Subcutaneous abdominal adipose tissue (tissue), 5 donors: ENCODE results near the gene FGF12.

ENCODE experiments used
- H3K27ac ChIP-seq: one replicate; pipeline ENCODE4 v1.7.0; 2013; ENCODE audit warnings: low read depth, mild to moderate bottlenecking, inconsistent platforms, low read length, moderate library complexity
- H3K27me3 ChIP-seq, 5 donors: one replicate each; pipeline ENCODE4 v1.7.0; 2013; ENCODE audit warnings: low read length in 5 of 5, inconsistent platforms in 1 of 5; ENCODE audit not compliant: control insufficient read depth in 5 of 5, insufficient read depth in 4 of 5
- H3K36me3 ChIP-seq, 5 donors: one replicate each; pipeline ENCODE4 v1.7.0; 2013; ENCODE audit warnings: low read length in 5 of 5; ENCODE audit not compliant: control insufficient read depth in 5 of 5, insufficient read depth in 5 of 5
- H3K4me1 ChIP-seq, 5 donors: one replicate each; pipeline ENCODE4 v1.7.0; 2013; ENCODE audit warnings: low read length in 5 of 5, mild to moderate bottlenecking in 3 of 5, moderate library complexity in 1 of 5; ENCODE audit not compliant: control insufficient read depth in 5 of 5, insufficient read depth in 5 of 5
- H3K4me3 ChIP-seq, 5 donors: one replicate each; pipeline ENCODE4 v1.7.0; 2013; ENCODE audit warnings: low read length in 5 of 5, low read depth in 1 of 5
- H3K9ac ChIP-seq, 5 donors: one replicate each; pipeline ENCODE4 v1.7.0; 2013; ENCODE audit warnings: low read length in 5 of 5, mild to moderate bottlenecking in 4 of 5, moderate library complexity in 3 of 5
- H3K9me3 ChIP-seq, 5 donors: one replicate each; pipeline ENCODE4 v1.7.0; 2013; ENCODE audit warnings: low read length in 5 of 5; ENCODE audit not compliant: control insufficient read depth in 5 of 5
- donor health status: healthy.
- donor health status: healthy.
- donor health status: healthy.
- donor health status: healthy.
- donor health status: healthy.

The FGF12 gene

DNA sequence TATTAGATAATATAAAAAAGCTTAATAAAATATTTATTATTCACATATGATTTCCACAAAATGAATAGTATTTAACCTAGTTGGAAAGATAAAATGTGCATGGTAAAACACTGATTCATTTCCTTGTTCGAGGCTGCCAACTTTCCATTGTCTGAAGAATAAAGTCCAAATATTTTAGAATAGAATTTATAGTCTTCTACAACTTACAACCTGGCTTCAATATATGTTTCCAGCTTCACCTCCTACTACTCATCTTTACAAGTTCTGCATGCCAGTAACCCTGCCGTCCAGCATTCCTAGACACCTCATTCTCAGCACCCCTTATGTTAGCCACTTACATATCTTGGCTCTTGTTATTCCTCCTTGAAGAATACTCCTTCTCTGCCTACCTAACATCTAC, 244.5 kb downstream of the FGF12 start:
- peak overlapping the region; percentile 8 for H3K27ac ChIP-seq
- H3K27me3 ChIP-seq, result no peaks in the 10 kb centered on the region
- peak overlapping the region in 3 of 5 donors; percentile 12 to 32 (median 26) for H3K4me3 ChIP-seq
- H3K36me3 ChIP-seq, result no peaks in the 10 kb centered on the region
- H3K9ac ChIP-seq, result peak overlapping the region in 1 of 5 donors; percentile 1
- peaks cover 0 to 8% (median 0%) of the 10 kb centered on the region in 5 donors for H3K4me1 ChIP-seq
- no peaks in the 10 kb centered on the region for H3K9me3 ChIP-seq

GRCh38 chr3:192482391-192482790, 244.9 kb downstream of the FGF12 start:
- H3K27ac ChIP-seq, result no peak overlapping the region
- H3K4me1 ChIP-seq, result peaks cover 0 to 8% (median 0%) of the 10 kb centered on the region in 5 donors
- no peak overlapping the region for H3K9ac ChIP-seq
- no peaks in the 10 kb centered on the region for H3K9me3 ChIP-seq
- no peak overlapping the region for H3K4me3 ChIP-seq
- H3K36me3 ChIP-seq, result no peaks in the 10 kb centered on the region
- H3K27me3 ChIP-seq, result no peaks in the 10 kb centered on the region

DNA sequence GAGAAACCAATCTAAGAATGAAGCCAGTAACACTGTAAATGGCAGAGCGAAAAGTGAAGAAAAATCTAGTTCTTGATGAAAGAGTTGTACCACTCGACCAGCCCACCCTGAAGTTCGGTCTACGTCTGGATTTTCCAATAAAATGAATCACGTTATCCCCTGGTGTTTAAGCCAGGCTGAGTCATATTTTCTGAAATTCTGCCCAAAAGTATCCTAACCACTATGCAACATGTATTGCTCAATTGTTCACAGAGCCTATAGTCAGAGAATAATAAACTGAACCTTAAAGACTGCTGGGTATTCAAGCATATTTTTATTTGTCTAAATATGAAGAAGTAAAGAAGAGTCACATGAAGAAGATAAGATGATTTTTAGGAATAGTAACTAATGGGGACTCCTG, 245.7 kb downstream of the FGF12 start:
- H3K4me1 ChIP-seq, result peaks cover 0 to 4% (median 0%) of the 10 kb centered on the region in 5 donors
- H3K9me3 ChIP-seq, result no peaks in the 10 kb centered on the region
- H3K9ac ChIP-seq, result no peak overlapping the region
- no peaks in the 10 kb centered on the region for H3K27me3 ChIP-seq
- H3K4me3 ChIP-seq, result no peak overlapping the region
- H3K36me3 ChIP-seq, result no peaks in the 10 kb centered on the region
- H3K27ac ChIP-seq, result no peak overlapping the region

DNA sequence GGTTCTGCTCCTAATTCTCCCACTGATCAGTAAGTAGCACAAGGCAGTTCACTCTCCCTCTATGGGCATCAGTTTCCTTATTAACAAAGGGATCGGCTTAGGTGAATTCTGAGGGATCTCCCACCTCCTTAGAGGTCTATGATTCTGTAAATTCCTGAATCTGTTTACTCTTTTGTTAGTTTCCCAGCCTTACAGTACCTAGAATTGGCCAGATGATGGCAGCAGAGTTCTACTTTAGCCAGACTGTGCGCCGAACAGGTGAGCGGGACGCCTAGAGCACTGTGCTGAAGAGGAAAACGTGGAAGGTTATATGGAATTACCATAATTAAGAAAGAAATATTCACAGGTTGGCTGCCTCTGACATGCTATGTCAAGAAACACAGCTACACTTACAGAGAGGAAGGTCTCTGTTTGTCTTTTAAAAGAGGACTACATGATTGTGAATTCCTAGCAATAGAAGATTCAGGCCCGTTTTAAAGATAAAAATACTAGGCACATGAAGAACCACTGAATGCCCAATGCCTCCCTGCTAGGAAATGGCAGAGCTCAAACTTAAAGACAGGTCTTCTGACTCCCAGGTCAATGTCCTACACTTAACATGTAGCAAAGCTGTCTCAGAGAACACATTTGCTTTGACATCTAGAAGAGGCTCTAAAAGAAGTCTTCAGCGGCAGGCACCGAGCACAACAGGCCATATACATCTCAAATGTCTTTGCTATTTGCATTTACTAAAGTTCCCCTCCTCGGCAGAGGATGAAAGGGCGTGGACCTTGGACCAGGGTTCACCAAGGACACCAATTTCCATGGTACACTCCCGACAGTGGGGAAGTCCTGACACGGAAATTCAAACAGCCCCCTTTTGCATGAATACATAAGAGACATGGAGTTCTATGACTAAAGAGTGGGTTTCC, 259.9 kb downstream of the FGF12 start:
- peaks cover 0 to 5% (median 0%) of the 10 kb centered on the region in 5 donors for H3K27me3 ChIP-seq
- H3K36me3 ChIP-seq, result no peaks in the 10 kb centered on the region
- no peak overlapping the region for H3K9ac ChIP-seq
- peaks cover 0 to 3% (median 3%) of the 10 kb centered on the region in 5 donors for H3K4me1 ChIP-seq
- H3K9me3 ChIP-seq, result no peaks in the 10 kb centered on the region
- peak overlapping the region in 1 of 5 donors; percentile 4 for H3K4me3 ChIP-seq
- no peak overlapping the region for H3K27ac ChIP-seq

DNA sequence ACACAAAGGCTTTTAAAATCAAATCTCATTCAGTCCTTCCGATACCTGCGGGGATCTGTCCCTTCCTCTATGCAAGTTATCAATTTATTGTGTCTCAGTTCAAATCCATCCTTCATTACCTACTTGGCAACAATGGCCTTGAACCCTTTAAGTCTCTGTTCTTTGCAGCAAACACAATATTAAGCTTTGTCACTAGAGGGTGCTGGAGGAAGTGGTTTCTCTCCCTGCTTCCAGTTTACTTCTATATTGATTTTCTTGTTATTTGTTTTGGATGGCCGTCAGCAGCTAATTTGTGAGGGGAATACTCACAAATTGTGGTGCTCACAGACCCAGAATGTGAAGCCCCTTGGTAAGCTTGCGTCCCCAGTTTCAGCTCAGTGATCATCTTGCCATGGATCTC, 278.3 kb downstream of the FGF12 start:
- no peak overlapping the region for H3K27ac ChIP-seq
- H3K27me3 ChIP-seq, result peaks cover 3 to 12% (median 5%) of the 10 kb centered on the region in 5 donors
- no peaks in the 10 kb centered on the region for H3K9me3 ChIP-seq
- H3K4me3 ChIP-seq, result no peak overlapping the region
- peaks cover 0 to 4% (median 0%) of the 10 kb centered on the region in 5 donors for H3K4me1 ChIP-seq
- H3K9ac ChIP-seq, result no peak overlapping the region
- H3K36me3 ChIP-seq, result no peaks in the 10 kb centered on the region

- no peak overlapping the region for H3K9ac ChIP-seq
- H3K4me3 ChIP-seq, result no peak overlapping the region
- H3K27me3 ChIP-seq, result peaks cover 3 to 12% (median 5%) of the 10 kb centered on the region in 5 donors
Measured at GRCh38 chr3:192445770-192446644, 281.3 kb downstream of the FGF12 start.

GRCh38 chr3:192444791-192445106, 282.6 kb downstream of the FGF12 start:
- Histone ChIP-seq H3K9me3 (no peaks in the 10 kb centered on the region), H3K27ac (no peak overlapping the region), H3K4me3 (no peak overlapping the region)

More at GRCh38 chr3:192445770-192446644, 281.3 kb downstream of the FGF12 start:
- H3K9me3 ChIP-seq, result no peaks in the 10 kb centered on the region
- H3K27ac ChIP-seq, result no peak overlapping the region
- H3K36me3 ChIP-seq, result no peaks in the 10 kb centered on the region
- H3K4me1 ChIP-seq, result peaks cover 0 to 4% (median 0%) of the 10 kb centered on the region in 5 donors

GRCh38 chr3:192444096-192444790, 283.1 kb downstream of the FGF12 start:
- Histone ChIP-seq H3K27me3 (peaks cover 0 to 7% (median 4%) of the 10 kb centered on the region in 5 donors), H3K27ac (no peak overlapping the region), H3K9ac (no peak overlapping the region), H3K9me3 (no peaks in the 10 kb centered on the region), H3K4me1 (peaks cover 0 to 4% (median 0%) of the 10 kb centered on the region in 5 donors), H3K4me3 (no peak overlapping the region), H3K36me3 (no peaks in the 10 kb centered on the region)

More at GRCh38 chr3:192444791-192445106, 282.6 kb downstream of the FGF12 start:
- H3K4me1 ChIP-seq, result peaks cover 0 to 4% (median 0%) of the 10 kb centered on the region in 5 donors
- H3K27me3 ChIP-seq, result peaks cover 3 to 12% (median 8%) of the 10 kb centered on the region in 5 donors
- H3K9ac ChIP-seq, result no peak overlapping the region
- H3K36me3 ChIP-seq, result no peaks in the 10 kb centered on the region

DNA sequence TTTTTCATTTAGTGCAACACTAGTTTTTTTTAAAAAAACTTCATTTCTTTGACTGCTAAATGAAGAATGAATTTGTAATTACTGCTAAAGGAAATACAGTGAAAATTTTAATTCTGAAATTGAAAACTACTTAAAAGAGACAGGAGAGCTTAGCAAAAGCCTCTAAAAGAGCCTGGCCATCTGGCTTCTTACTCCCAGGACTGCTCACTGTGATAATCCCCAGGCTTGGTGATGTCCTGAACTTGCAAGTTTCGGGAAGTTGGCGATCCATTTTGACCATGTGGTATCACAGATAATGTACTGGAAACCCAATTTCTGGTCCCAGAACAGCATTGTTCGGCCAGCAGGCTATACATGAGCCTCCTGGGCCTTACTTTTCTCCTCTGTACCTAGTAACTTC, 292.1 kb downstream of the FGF12 start:
- H3K9ac ChIP-seq, result no peak overlapping the region
- peaks cover 0 to under 1% (median 0%) of the 10 kb centered on the region in 5 donors for H3K27me3 ChIP-seq
- no peak overlapping the region for H3K27ac ChIP-seq
- H3K4me1 ChIP-seq, result no peaks in the 10 kb centered on the region
- H3K36me3 ChIP-seq, result no peaks in the 10 kb centered on the region
- H3K4me3 ChIP-seq, result no peak overlapping the region
- no peaks in the 10 kb centered on the region for H3K9me3 ChIP-seq
